Kasumi-1 (cell line): ENCODE measurements around the gene P2RX1.

Experiments
- DNase-seq, 2 experiments: peaks; one replicate each; lab custom pipeline; 2025; lab: John Stamatoyannopoulos, UW

P2RX1 gene

GRCh38 chr17:3924512-3925350, 8.5 kb upstream of the P2RX1 start:
- DNase-seq = no peak

- DNase-seq = no peak
Measured at GRCh38 chr17:3923466-3924190, 7.4 kb upstream of the P2RX1 start.

GRCh38 chr17:3922765-3923164, 6.5 kb upstream of the P2RX1 start:
- no peak for DNase-seq

GRCh38 chr17:3921502-3922319, 5.4 kb upstream of the P2RX1 start:
- no peak for DNase-seq

GRCh38 chr17:3921006-3921405, 4.7 kb upstream of the P2RX1 start:
- DNase-seq = no peak

- DNase-seq = no peak
Measured at GRCh38 chr17:3919123-3919624, 2.9 kb upstream of the P2RX1 start.

- no peak for DNase-seq
Measured at GRCh38 chr17:3918372-3919122, 2.3 kb upstream of the P2RX1 start.

GRCh38 chr17:3917391-3917931, 1.2 kb upstream of the P2RX1 start:
- peak; percentile 49 to 54 for DNase-seq

- DNase-seq = peak; percentile 49 to 54
Measured at GRCh38 chr17:3916825-3917224, 560 bp upstream of the P2RX1 start.

- no peak for DNase-seq
Measured at GRCh38 chr17:3915581-3915994, 677 bp downstream of the P2RX1 start.

GRCh38 chr17:3914312-3914670, 2.0 kb downstream of the P2RX1 start:
- DNase-seq = peak; percentile 5 to 14

- DNase-seq = peak; percentile 53 to 63
Measured at GRCh38 chr17:3913531-3914311, 2.5 kb downstream of the P2RX1 start.

GRCh38 chr17:3912827-3913226, 3.4 kb downstream of the P2RX1 start:
- no peak for DNase-seq

GRCh38 chr17:3911271-3912053, 4.8 kb downstream of the P2RX1 start:
- DNase-seq = no peak

- DNase-seq = no peak
Measured at GRCh38 chr17:3910420-3911270, 5.6 kb downstream of the P2RX1 start.

- DNase-seq = no peak
Measured at GRCh38 chr17:3909257-3909656, 7.0 kb downstream of the P2RX1 start.

GRCh38 chr17:3907483-3908216, 8.6 kb downstream of the P2RX1 start:
- no peak for DNase-seq

GRCh38 chr17:3906881-3907280, 9.4 kb downstream of the P2RX1 start:
- DNase-seq = no peak
